Measurements from ENCODE around the gene LAPTM5.

- TF ChIP-seq CTCF (IDR thresholded peaks at IDR 0.05) (no peak), EZH2 (IDR thresholded peaks at IDR 0.05) (no peak), EZH2phosphoT487 (IDR thresholded peaks at IDR 0.05) (no peak)
Observed at GRCh38 chr1:30777060-30777903, 19.7 kb upstream of the LAPTM5 start.

Data from neural progenitor cell (in vitro differentiated cells).